Neural progenitor cell (in vitro differentiated cells): ENCODE measurements around the gene CA14. TPM values are rescaled to one million over a fixed set of nuclear protein-coding genes. Genes with fewer than 3 reads are reported as not detected.

ENCODE experiments used
- DNase-seq: peaks from one replicate; pipeline ENCODE4 v3.0.0-alpha.2; 2016; ENCODE audit warnings: low spot score
- H2AFZ ChIP-seq: fragments of 200-600 bp; sonication (generic); replicated peaks from 2 replicates; pipeline ENCODE4 v1.6.1; 2016; ENCODE audit warnings: antibody characterized with exemption
- H3F3A ChIP-seq: fragments of 200-600 bp; sonication (generic); 2 replicates; pipeline ENCODE4 v1.6.1; 2016; ENCODE audit warnings: antibody characterized with exemption, low read depth
- H3K27ac ChIP-seq: fragments of 200-600 bp; sonication (generic); 2 replicates; pipeline ENCODE4 v1.5.1; 2016; ENCODE audit warnings: mild to moderate bottlenecking
- H3K27me3 ChIP-seq: fragments of 200-600 bp; sonication (generic); 2 replicates; pipeline ENCODE4 v1.6.1; 2016; ENCODE audit warnings: mild to moderate bottlenecking, moderate library complexity
- H3K36me3 ChIP-seq: fragments of 200-600 bp; sonication (generic); 2 replicates; pipeline ENCODE4 v1.5.1; 2016
- H3K4me1 ChIP-seq: fragments of 200-600 bp; sonication (generic); 2 replicates; pipeline ENCODE4 v1.6.1; 2016; ENCODE audit warnings: mixed run types
- H3K4me2 ChIP-seq: fragments of 200-600 bp; sonication (generic); 2 replicates; pipeline ENCODE4 v1.6.1; 2016
- H3K4me3 ChIP-seq: fragments of 200-600 bp; sonication (generic); 2 replicates; pipeline ENCODE4 v1.5.1; 2016
- H3K79me2 ChIP-seq: fragments of 200-600 bp; sonication (generic); 2 replicates; pipeline ENCODE4 v1.6.1; 2016; ENCODE audit warnings: low read depth
- H3K9ac ChIP-seq: fragments of 200-600 bp; sonication (generic); 2 replicates; pipeline ENCODE4 v1.6.1; 2016
- H3K9me3 ChIP-seq: fragments of 200-600 bp; sonication (generic); 2 replicates; pipeline ENCODE4 v1.5.1; 2016; ENCODE audit warnings: low read depth
- H4K20me1 ChIP-seq: fragments of 200-600 bp; sonication (generic); 2 replicates; pipeline ENCODE4 v1.6.1; 2016; ENCODE audit warnings: low read depth
- H3K27ac Mint-ChIP-seq: 3 replicates; pipeline ENCODE4 v1.8.0; 2021; ENCODE audit warnings: mixed read lengths
- H3K27me3 Mint-ChIP-seq: 2 replicates; pipeline ENCODE4 v1.8.0; 2022; ENCODE audit warnings: low read depth, mild to moderate bottlenecking, inconsistent platforms, moderate library complexity, mixed read lengths; ENCODE audit not compliant: insufficient read depth
- H3K36me3 Mint-ChIP-seq: 3 replicates; pipeline ENCODE4 v1.8.0; 2021; ENCODE audit warnings: mixed read lengths
- H3K4me1 Mint-ChIP-seq: 3 replicates; pipeline ENCODE4 v1.8.0; 2021; ENCODE audit warnings: mixed read lengths
- H3K4me3 Mint-ChIP-seq: 3 replicates; pipeline ENCODE4 v1.8.0; 2021; ENCODE audit warnings: mild to moderate bottlenecking, moderate library complexity, mixed read lengths
- H3K9me3 Mint-ChIP-seq: 3 replicates; pipeline ENCODE4 v1.8.0; 2020; ENCODE audit warnings: mixed read lengths
- EZH2 ChIP-seq: fragments of 200-600 bp; sonication (generic); IDR thresholded peaks from 2 replicates; pipeline ENCODE4 v1.6.1; 2017; ENCODE audit warnings: antibody characterized with exemption, mild to moderate bottlenecking, moderate library complexity
- EZH2phosphoT487 ChIP-seq: fragments of 200-600 bp; sonication (generic); IDR thresholded peaks from 2 replicates; pipeline ENCODE4 v1.6.1; 2017; ENCODE audit warnings: antibody characterized with exemption
- total RNA-seq: library from RNA; depleted of rRNA; stranded (reverse); fragments of >200 nt; gene quantifications from 2 replicates; pipeline ENCODE4 v1.2.3, GENCODE V29; 2015; ENCODE audit warnings: low replicate concordance
- TF ChIP-seq, protein P1 (sequence below): fragments of 200-600 bp; sonication (generic); IDR thresholded peaks from 2 replicates; pipeline ENCODE4 v1.5.1; 2017; ENCODE audit warnings: antibody characterized with exemption, mild to moderate bottlenecking

The CA14 gene
- total RNA-seq, 1 donor from 2014 or later = 56.4 TPM

DNA sequence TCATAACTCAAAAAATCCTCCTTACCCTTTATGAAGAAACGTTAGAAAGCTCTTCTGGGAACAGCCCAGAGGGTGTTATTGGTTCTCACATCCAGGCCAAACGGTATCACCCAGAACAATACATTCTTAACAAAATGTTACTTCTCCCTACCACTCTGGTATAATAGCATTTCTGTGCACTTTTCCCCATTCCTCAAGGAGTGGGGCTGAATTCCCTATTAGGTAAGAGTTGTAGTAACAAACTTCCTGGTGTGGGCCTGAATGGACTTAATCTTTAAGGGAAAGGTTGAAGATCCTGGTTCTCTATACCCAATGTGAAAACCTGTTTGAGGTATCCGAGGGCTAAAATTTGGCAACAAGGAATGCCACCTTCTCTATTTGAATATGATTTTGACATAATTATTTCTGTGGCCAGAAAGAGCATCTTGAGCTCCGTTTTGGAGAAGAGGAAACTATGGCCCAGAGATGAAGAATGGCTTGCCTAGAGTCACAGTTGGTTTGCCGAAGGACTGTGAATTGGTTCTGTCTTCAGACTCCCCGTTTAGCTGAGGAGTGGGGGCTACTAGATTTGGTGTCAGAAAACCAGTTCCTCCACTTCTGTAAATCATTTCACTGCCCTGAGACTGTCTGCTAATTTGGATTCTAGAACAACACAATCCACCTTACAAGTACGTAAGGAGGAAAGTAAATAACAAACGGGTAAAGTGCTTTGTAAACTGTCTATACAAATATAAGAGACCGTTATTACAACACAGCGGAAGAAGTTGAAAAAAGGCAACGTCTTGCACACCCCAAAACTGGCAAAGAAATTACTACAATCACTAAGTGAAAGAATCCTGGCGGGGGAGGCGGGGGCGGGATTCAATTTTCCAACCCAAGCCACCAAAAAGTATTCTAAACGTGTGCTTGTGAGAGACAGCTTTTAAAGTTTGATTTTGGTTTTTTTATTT, 23.9 kb upstream of the CA14 start:
- Histone ChIP-seq H3K27me3 (no peaks in the 10 kb centered on the region), H3K4me1 (peaks cover 9% of the 10 kb centered on the region), H3K27ac (no peak overlapping the region), H4K20me1 (peaks cover 26% of the 10 kb centered on the region), H3K36me3 (peaks cover 28% of the 10 kb centered on the region), H2AFZ (no peak overlapping the region), H3K9ac (peak overlapping the region; percentile 79), H3K79me2 (peaks cover 73% of the 10 kb centered on the region), H3K4me2 (peak overlapping the region; percentile 91), H3F3A (peaks cover 42% of the 10 kb centered on the region), H3K9me3 (no peaks in the 10 kb centered on the region), H3K4me3 (peak overlapping the region; percentile 94)
- no peaks in the 10 kb centered on the region for H3K9me3 Mint-ChIP-seq
- peaks cover 10% of the 10 kb centered on the region for H3K27me3 Mint-ChIP-seq
- peak overlapping the region; percentile 92 for H3K27ac Mint-ChIP-seq
- DNase-seq = peak; percentile 2
- H3K4me1 Mint-ChIP-seq = peaks cover 18% of the 10 kb centered on the region
- no peak overlapping the region for H3K4me3 Mint-ChIP-seq
- H3K36me3 Mint-ChIP-seq = peaks cover 19% of the 10 kb centered on the region
- no peak for TF ChIP-seq EZH2phosphoT487

DNA sequence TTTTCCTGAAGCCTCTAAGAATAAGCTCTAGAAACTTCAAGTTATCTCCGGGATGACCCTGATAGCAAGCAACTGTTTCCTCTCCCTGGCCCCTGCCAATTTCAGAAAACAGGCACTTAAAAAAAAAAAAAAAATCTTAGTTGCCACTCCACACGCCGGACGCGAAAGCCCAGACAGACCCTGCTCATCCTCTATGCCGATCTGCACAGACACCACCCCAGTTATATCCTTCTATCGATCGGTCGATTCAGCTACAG, 23.3 kb upstream of the CA14 start:
- peaks cover 10% of the 10 kb centered on the region for H3K27me3 Mint-ChIP-seq
- H3K4me3 ChIP-seq = peak overlapping the region; percentile 94
- peak overlapping the region; percentile 77 for H3K27ac ChIP-seq
- H3K9me3 ChIP-seq = no peaks in the 10 kb centered on the region
- no peak overlapping the region for H3K4me3 Mint-ChIP-seq
- H3K9me3 Mint-ChIP-seq = no peaks in the 10 kb centered on the region
- no peak overlapping the region for H2AFZ ChIP-seq
- no peaks in the 10 kb centered on the region for H3K27me3 ChIP-seq
- peaks cover 26% of the 10 kb centered on the region for H4K20me1 ChIP-seq
- TF ChIP-seq EZH2phosphoT487 = no peak
- TF ChIP-seq, protein P1, sequence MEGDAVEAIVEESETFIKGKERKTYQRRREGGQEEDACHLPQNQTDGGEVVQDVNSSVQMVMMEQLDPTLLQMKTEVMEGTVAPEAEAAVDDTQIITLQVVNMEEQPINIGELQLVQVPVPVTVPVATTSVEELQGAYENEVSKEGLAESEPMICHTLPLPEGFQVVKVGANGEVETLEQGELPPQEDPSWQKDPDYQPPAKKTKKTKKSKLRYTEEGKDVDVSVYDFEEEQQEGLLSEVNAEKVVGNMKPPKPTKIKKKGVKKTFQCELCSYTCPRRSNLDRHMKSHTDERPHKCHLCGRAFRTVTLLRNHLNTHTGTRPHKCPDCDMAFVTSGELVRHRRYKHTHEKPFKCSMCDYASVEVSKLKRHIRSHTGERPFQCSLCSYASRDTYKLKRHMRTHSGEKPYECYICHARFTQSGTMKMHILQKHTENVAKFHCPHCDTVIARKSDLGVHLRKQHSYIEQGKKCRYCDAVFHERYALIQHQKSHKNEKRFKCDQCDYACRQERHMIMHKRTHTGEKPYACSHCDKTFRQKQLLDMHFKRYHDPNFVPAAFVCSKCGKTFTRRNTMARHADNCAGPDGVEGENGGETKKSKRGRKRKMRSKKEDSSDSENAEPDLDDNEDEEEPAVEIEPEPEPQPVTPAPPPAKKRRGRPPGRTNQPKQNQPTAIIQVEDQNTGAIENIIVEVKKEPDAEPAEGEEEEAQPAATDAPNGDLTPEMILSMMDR = no peak
- no peak for TF ChIP-seq EZH2
- peaks cover 15% of the 10 kb centered on the region for H3K36me3 Mint-ChIP-seq
- peaks cover 67% of the 10 kb centered on the region for H3K79me2 ChIP-seq
- peaks cover 38% of the 10 kb centered on the region for H3F3A ChIP-seq
- peak overlapping the region; percentile 92 for H3K27ac Mint-ChIP-seq
- H3K4me1 ChIP-seq = peaks cover 9% of the 10 kb centered on the region
- H3K9ac ChIP-seq = peak overlapping the region; percentile 79
- H3K4me2 ChIP-seq = peak overlapping the region; percentile 91
- no peak for DNase-seq
- peaks cover 22% of the 10 kb centered on the region for H3K36me3 ChIP-seq
- peaks cover 18% of the 10 kb centered on the region for H3K4me1 Mint-ChIP-seq

DNA sequence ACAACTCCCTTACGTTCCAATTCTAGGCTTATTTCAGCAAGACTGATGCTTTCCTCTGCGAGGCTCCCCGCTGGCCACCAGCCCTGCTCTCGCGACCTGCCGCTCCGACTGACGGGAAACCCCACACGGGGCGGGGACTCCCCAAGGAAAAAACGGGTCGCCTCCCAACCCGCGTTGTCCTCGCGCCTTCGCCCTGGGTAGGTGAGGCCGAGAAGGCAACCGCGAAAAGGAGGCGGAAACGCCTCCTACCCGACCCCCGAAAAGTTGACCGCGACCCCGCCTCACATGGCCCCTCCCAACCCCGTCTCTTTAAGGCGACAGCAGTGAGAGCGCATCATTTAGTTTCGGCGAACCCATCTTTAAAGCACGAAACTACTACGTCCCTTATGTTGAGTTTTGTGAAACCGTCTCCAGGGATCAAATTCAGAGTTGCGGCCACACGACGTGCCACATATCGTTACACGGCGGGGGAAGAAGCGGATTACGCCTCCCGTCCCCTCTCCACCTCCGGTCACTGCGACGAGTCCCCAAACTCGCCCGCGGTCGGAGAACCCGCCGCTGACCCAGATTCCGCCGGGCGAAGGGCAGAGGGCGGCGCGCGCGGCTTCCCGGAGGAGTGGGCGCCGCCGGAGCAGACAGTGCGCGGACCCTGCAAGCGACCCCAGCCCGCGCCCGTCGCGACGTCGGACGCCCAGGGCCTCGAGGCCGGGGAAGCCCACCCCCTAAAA, 22.8 kb upstream of the CA14 start:
- TF ChIP-seq EZH2 (no peak), EZH2phosphoT487 (no peak)
- TF ChIP-seq, protein P1 = no peak
- Histone ChIP-seq H3F3A (peaks cover 38% of the 10 kb centered on the region), H3K4me2 (peak overlapping the region; percentile 91), H3K36me3 (peaks cover 19% of the 10 kb centered on the region), H3K9ac (peak overlapping the region; percentile 79), H3K4me3 (peak overlapping the region; percentile 94), H3K9me3 (no peaks in the 10 kb centered on the region), H3K79me2 (peaks cover 62% of the 10 kb centered on the region), H2AFZ (no peak overlapping the region), H3K4me1 (peaks cover 9% of the 10 kb centered on the region), H3K27ac (peak overlapping the region; percentile 77), H4K20me1 (peaks cover 21% of the 10 kb centered on the region), H3K27me3 (no peaks in the 10 kb centered on the region)
- no peaks in the 10 kb centered on the region for H3K9me3 Mint-ChIP-seq
- H3K36me3 Mint-ChIP-seq = peaks cover 15% of the 10 kb centered on the region
- DNase-seq = peak; percentile 83
- peaks cover 10% of the 10 kb centered on the region for H3K27me3 Mint-ChIP-seq
- H3K4me3 Mint-ChIP-seq = no peak overlapping the region
- H3K4me1 Mint-ChIP-seq = peaks cover 18% of the 10 kb centered on the region
- H3K27ac Mint-ChIP-seq = peak overlapping the region; percentile 92
